H1 (cell line): ENCODE measurements around the gene FAM83B. TPM values are rescaled to one million over a fixed set of nuclear protein-coding genes. Genes with fewer than 3 reads are reported as not detected.

Source experiments
- CEBPB ChIP-seq: IDR thresholded peaks from 2 replicates; pipeline ENCODE4 v1.6.1; 2012; ENCODE audit warnings: low read depth, low read length
- CHD7 ChIP-seq: fragments of 300-600 bp; sonication (generic); IDR thresholded peaks from 2 replicates; pipeline ENCODE4 v1.7.1; 2012; ENCODE audit warnings: low read length, moderate library complexity, mild to moderate bottlenecking, inconsistent platforms; ENCODE audit not compliant: insufficient replicate concordance
- polyA plus RNA-seq, 7 experiments: library from polyadenylated mRNA; depleted of rRNA in 3 of 7; stranded (reverse) in 5 of 7; unstranded in 2 of 7; fragments of >200 nt in 5 of 7; fragments of 200-250 nt in 2 of 7; gene quantifications; 1 replicate in 5 of 7; 2 replicates in 1 of 7; 4 replicates in 1 of 7; pipeline versions ENCODE4 v1.2.1 to v1.2.3, GENCODE V29; 2011 to 2013; ENCODE audit warnings: missing spikeins in 2 of 7, mixed read lengths in 2 of 7
- total RNA-seq: library from RNA; stranded (reverse); fragmentation: NEBNext Ultra II Directional; extraction: Animal tissue kit (Norgen Biotek cat#: 25700); gene quantifications from 2 replicates; pipeline ENCODE4 v1.2.1, GENCODE V29; 2021

FAM83B gene
- total and polyA plus RNA-seq, 2 of the 8 experiments (the other 6 are each of a cell fraction or from before 2014, with no cell fraction given), result 0.71 to 5.7 TPM

GRCh38 chr6:54910921-54911320, 64.3 kb downstream of the FAM83B start (continued):
- TF ChIP-seq CHD7 (no peak), CEBPB (no peak)
